Transverse colon (tissue), 4 donors: ENCODE results near the gene RUFY4.

ENCODE experiments used
- CTCF ChIP-seq, 5 experiments: fragments of 200-600 bp in 3 of 5; fragments of 450-650 bp in 2 of 5; sonication (generic) in 3 of 5; IDR thresholded peaks; 1 replicate in 2 of 5; 2 replicates in 3 of 5; pipeline ENCODE4 v1.5.1; 2016 to 2017; ENCODE audit warnings: antibody characterized with exemption in 5 of 5, inconsistent platforms in 3 of 5, mild to moderate bottlenecking in 2 of 5, moderate library complexity in 1 of 5
- EP300 ChIP-seq: sonication (generic); formaldehyde crosslinking; IDR thresholded peaks from one replicate; pipeline ENCODE4 v1.6.1; 2017; ENCODE audit warnings: antibody characterized with exemption, low read depth
- POLR2A ChIP-seq: fragments of 450-650 bp; IDR thresholded peaks from one replicate; pipeline ENCODE4 v1.6.1; 2016; ENCODE audit warnings: antibody characterized with exemption, mild to moderate bottlenecking, moderate library complexity
- POLR2AphosphoS5 ChIP-seq, 3 donors: sonication (generic); formaldehyde crosslinking; IDR thresholded peaks; one replicate each; pipeline ENCODE4 v1.6.1; 2016; ENCODE audit warnings: antibody characterized with exemption in 3 of 3

GRCh38 chr2:218060118-218060517 lies 8.9 kb upstream of the RUFY4 start:
- TF ChIP-seq CTCF (IDR thresholded peaks at IDR 0.05): no peak
- no peak for TF ChIP-seq EP300
- TF ChIP-seq POLR2A: no peak
- TF ChIP-seq POLR2AphosphoS5 (IDR thresholded peaks at IDR 0.05): no peak
